ENCODE measurements around the gene CDK19.

- TF ChIP-seq, protein P1, sequence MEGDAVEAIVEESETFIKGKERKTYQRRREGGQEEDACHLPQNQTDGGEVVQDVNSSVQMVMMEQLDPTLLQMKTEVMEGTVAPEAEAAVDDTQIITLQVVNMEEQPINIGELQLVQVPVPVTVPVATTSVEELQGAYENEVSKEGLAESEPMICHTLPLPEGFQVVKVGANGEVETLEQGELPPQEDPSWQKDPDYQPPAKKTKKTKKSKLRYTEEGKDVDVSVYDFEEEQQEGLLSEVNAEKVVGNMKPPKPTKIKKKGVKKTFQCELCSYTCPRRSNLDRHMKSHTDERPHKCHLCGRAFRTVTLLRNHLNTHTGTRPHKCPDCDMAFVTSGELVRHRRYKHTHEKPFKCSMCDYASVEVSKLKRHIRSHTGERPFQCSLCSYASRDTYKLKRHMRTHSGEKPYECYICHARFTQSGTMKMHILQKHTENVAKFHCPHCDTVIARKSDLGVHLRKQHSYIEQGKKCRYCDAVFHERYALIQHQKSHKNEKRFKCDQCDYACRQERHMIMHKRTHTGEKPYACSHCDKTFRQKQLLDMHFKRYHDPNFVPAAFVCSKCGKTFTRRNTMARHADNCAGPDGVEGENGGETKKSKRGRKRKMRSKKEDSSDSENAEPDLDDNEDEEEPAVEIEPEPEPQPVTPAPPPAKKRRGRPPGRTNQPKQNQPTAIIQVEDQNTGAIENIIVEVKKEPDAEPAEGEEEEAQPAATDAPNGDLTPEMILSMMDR (IDR thresholded peaks at IDR 0.05; ENCODE audit: insufficient read depth, low read depth, low read length), result no peak
- no peak for TF ChIP-seq EZH2 (IDR thresholded peaks at IDR 0.05; ENCODE audit: insufficient read depth, low read length)
Observed at GRCh38 chr6:110683241-110683640, 132.0 kb downstream of the CDK19 start.

Measured in astrocyte (in vitro differentiated cells and primary cell).